IgD-negative memory B cell (primary cell): ENCODE measurements around the gene OR6X1. TPM values are rescaled to one million over a fixed set of nuclear protein-coding genes. Genes with fewer than 3 reads are reported as not detected.
"Not testable (repeated sequence)": the region's sequence is repeated elsewhere in the genome, so short reads cannot be mapped to it uniquely, and the experiment has no call there.

ENCODE experiments used
- H3K27ac Mint-ChIP-seq, 3 donors: one replicate each; pipeline ENCODE4 v1.8.0; 2020 to 2022; ENCODE audit warnings: mild to moderate bottlenecking in 3 of 3, mixed read lengths in 3 of 3, moderate library complexity in 1 of 3
- H3K27me3 Mint-ChIP-seq: one replicate; pipeline ENCODE4 v1.8.0; 2021; ENCODE audit warnings: mixed read lengths
- H3K36me3 Mint-ChIP-seq: one replicate; pipeline ENCODE4 v1.8.0; 2020; ENCODE audit warnings: mild to moderate bottlenecking, mixed read lengths
- H3K4me1 Mint-ChIP-seq, 3 donors: one replicate each; pipeline ENCODE4 v1.8.0; 2020 to 2022; ENCODE audit warnings: mixed read lengths in 3 of 3, mild to moderate bottlenecking in 1 of 3
- H3K4me3 Mint-ChIP-seq, 4 donors: one replicate each; pipeline ENCODE4 v1.8.0; 2020 to 2022; ENCODE audit warnings: mild to moderate bottlenecking in 4 of 4, mixed read lengths in 4 of 4, moderate library complexity in 3 of 4
- H3K9me3 Mint-ChIP-seq, 3 donors: one replicate each; pipeline ENCODE4 v1.8.0; 2020 to 2021; ENCODE audit warnings: mixed read lengths in 3 of 3, mild to moderate bottlenecking in 1 of 3
- polyA plus RNA-seq: library from polyadenylated mRNA; unstranded; fragments of 300-500 nt; fragmentation: Illumina TruSeq; gene quantifications from one replicate; pipeline ENCODE4 v1.2.3, GENCODE V29; 2021

Gene OR6X1
- polyA plus RNA-seq, 1 donor from 2014 or later: not detected

DNA sequence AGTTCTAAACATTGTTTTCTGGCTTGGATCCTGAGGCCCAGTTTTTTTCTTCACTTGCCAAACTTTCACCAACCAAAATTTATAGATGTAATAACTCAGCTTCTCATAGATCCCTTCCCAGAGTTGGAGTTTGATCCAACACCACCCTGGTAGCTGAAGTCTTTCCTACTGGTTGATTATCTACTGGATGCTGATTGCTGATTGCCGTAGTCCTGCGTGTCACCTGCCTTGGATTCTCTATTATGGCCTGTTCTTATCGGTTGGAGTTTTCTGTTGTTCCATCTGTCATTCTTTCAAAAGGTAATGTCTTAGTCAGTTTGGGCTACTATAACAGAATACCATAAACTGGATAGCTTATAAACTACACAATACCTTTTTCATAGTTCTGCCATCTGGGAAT lies 17.3 kb upstream of the OR6X1 start:
- H3K4me3 Mint-ChIP-seq: no peak overlapping the region
- peaks cover 7% of the 10 kb centered on the region for H3K27me3 Mint-ChIP-seq
- peaks cover 0 to 3% (median 1%) of the 10 kb centered on the region in 3 donors for H3K4me1 Mint-ChIP-seq
- H3K9me3 Mint-ChIP-seq: peaks cover under 1 to 6% (median 2%) of the 10 kb centered on the region in 3 donors
- H3K27ac Mint-ChIP-seq: no peak overlapping the region
- peaks cover 1% of the 10 kb centered on the region for H3K36me3 Mint-ChIP-seq

DNA sequence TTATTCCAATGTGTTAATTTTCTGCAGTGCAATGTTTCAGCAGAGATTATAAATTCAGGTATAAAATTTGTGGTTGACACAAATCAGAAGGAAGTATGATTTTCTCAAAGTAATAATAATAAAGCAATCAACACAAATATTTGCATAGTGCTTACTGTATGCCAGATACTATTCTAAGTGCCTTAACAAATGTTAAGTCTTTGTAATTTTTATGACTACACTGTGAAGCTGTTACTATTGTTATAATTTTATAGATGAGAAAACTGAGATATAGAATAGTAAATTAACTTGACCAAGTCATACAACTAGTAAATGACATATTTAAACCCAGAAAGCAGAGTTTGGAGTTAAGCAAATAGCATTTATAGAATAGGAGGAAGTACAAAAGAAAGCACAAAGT lies 16.4 kb upstream of the OR6X1 start:
- H3K36me3 Mint-ChIP-seq: peaks cover 1% of the 10 kb centered on the region
- H3K27ac Mint-ChIP-seq: peak overlapping the region in 1 of 3 donors; percentile 47
- peaks cover 7% of the 10 kb centered on the region for H3K27me3 Mint-ChIP-seq

DNA sequence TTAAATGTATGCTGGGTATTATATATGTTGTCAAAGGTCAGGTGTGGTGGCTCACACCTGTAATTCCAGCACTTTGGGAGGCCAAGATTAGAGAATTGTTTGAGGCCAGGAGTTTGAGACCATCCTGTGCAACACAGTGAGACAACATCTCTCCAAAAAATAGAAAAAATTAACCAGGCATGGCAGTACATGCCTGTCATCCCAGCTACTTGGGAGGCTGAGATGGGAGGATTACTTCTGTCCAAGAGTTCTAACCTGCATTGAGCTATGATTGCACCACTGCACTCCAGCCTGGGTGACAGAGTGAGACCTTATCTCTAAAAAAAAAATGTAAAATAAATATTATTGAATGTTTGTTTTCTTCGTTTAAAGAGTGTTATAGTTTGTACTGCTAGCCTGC lies 11.3 kb upstream of the OR6X1 start:
- Mint-ChIP-seq H3K27me3 (peaks cover 5% of the 10 kb centered on the region), H3K4me3 (no peak overlapping the region), H3K9me3 (peaks cover 8 to 19% (median 14%) of the 10 kb centered on the region in 3 donors), H3K4me1 (peaks cover 0 to 1% (median 0%) of the 10 kb centered on the region in 3 donors), H3K27ac (peak overlapping the region in 1 of 3 donors; percentile 55), H3K36me3 (peaks cover 6% of the 10 kb centered on the region)

More for the DNA sequence above, 16.4 kb upstream of the OR6X1 start:
- Mint-ChIP-seq H3K4me3 (no peak overlapping the region), H3K9me3 (peaks cover 2 to 6% (median 2%) of the 10 kb centered on the region in 3 donors), H3K4me1 (peaks cover 0 to 1% (median under 1%) of the 10 kb centered on the region in 3 donors)

DNA sequence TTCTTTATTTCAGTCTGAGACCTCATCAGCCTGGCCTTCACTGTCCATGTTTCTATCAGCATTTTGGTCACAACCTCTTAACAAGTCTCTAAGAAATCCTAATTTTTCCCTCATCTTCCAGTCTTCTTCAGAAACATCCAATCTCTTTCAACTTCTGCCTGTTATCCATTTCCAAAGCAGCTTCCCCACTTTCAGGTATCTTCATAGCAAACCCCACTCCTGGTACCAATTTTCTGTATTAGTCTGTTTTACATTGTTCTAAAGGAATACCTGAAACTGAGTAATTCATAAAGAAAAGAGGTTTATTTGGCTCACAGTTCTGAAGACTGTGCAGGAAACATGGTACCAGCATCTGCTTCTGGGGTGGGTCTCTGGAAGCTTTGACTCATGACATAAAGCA lies 8.1 kb upstream of the OR6X1 start:
- Mint-ChIP-seq H3K27ac (no peak overlapping the region), H3K4me3 (no peak overlapping the region), H3K27me3 (peaks cover 1% of the 10 kb centered on the region), H3K9me3 (peaks cover 8 to 19% (median 14%) of the 10 kb centered on the region in 3 donors), H3K4me1 (no peaks in the 10 kb centered on the region), H3K36me3 (peaks cover 4% of the 10 kb centered on the region)

DNA sequence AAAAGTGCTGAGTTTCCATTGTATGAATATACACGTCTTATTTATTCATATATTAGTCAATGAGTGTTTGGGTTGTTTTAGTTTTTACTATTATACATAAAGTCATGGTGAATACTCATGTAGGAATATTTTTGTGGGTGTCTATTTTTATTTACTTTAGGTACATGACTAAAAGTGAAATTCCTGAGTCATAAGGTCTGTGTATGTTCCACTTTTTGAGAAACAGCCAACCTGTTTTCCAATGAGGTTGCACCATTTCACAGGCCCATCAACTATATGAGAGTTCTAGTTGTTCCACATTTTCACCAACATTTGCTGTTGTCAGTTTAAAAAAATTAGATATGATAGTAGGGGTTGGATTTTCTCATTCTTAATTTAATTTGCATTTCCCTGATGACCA lies 6.6 kb upstream of the OR6X1 start:
- H3K9me3 Mint-ChIP-seq: peaks cover 6 to 19% (median 14%) of the 10 kb centered on the region in 3 donors
- peaks cover 0 to 2% (median 0%) of the 10 kb centered on the region in 3 donors for H3K4me1 Mint-ChIP-seq
- peaks cover 1% of the 10 kb centered on the region for H3K27me3 Mint-ChIP-seq
- H3K4me3 Mint-ChIP-seq: no peak overlapping the region
- no peak overlapping the region for H3K27ac Mint-ChIP-seq
- H3K36me3 Mint-ChIP-seq: peaks cover 4% of the 10 kb centered on the region

DNA sequence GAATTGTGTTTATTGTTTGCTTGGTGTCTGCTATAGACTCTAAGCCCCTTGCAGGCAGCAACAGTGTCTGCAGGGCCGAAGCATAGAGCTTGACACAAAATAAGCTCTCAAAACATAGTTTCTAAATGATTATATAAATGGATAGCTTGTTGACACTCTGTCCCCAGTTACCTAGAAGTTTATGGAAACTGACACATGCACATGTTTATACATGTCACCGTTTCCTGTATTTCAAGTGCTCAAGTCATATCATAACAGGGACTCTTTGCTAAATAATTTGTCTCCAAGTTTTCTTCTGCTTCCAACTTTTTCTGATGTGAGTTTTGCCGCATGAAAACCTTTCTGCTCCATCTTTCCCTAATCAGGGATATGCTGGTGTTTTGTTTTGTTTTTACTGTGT lies 3.7 kb upstream of the OR6X1 start:
- Mint-ChIP-seq H3K4me3 (no peak overlapping the region), H3K27me3 (peaks cover 3% of the 10 kb centered on the region), H3K4me1 (peaks cover 0 to 4% (median 3%) of the 10 kb centered on the region in 3 donors), H3K27ac (peak overlapping the region in 1 of 3 donors; percentile 6), H3K36me3 (no peaks in the 10 kb centered on the region), H3K9me3 (peaks cover 2 to 12% (median 6%) of the 10 kb centered on the region in 3 donors)

DNA sequence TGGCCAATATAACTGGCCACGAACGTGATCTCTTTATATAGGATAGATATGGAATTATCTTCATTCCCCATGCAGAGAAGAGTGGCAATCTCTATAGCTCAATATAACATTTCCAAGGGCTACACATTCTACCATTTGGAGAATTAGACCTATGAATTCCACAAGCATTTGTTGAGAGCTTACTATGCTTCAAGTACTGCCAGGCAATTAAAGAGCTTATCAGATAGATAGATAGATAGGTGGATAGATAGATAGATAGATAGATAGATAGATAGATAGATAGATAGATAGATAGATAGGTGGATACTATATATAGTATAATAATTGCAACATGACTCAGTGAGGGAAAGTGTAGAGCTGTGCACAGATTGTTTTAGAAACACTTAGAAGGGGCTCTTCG lies 1.5 kb upstream of the OR6X1 start:
- Mint-ChIP-seq H3K27ac (no peak overlapping the region), H3K9me3 (no peaks in the 10 kb centered on the region), H3K36me3 (no peaks in the 10 kb centered on the region), H3K27me3 (peaks cover 6% of the 10 kb centered on the region), H3K4me3 (no peak overlapping the region), H3K4me1 (peaks cover 0 to 5% (median 3%) of the 10 kb centered on the region in 3 donors)

DNA sequence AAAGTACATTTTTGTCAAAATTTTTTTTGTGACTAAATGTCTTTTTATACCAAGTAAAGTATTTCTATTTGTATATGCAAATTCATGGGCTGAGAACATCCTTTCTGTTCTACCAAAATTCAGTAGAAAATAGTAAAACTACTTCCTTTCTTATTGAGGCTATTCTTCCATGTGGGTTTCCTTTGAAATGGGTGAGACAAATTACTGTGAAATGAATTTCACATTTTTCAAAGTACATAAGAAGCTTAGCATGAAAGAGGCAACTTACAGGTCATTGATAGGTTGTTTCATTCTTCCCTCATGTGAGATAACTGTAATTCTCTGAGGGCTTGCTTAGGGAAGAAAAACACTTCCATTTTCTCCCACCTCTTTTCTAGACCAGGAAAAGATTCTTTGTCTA lies 1.0 kb upstream of the OR6X1 start:
- peaks cover 6% of the 10 kb centered on the region for H3K27me3 Mint-ChIP-seq

DNA sequence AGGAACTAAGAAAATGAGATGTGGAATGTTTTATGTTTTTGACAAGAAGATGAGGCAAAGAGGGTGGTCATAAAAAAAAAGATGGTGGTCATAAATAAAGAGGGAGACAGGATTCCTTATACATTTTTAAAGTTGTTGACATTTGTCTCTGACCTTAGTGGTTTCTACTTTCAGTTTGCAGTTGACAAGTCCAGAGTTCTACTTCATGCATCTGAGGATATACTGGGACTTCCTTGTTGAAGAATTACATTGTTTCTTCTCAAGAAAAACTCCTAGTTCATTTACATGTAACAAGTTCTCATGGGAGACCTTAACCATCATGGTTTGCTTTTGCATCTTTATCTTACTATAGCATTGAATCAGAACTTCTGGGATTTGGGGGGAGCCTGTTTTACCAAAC lies 1.2 kb downstream of the OR6X1 start:
- peaks cover 0 to 3% (median 0%) of the 10 kb centered on the region in 3 donors for H3K9me3 Mint-ChIP-seq
- H3K27me3 Mint-ChIP-seq: peaks cover 14% of the 10 kb centered on the region
- H3K36me3 Mint-ChIP-seq: no peaks in the 10 kb centered on the region
- no peak overlapping the region for H3K4me3 Mint-ChIP-seq
- no peak overlapping the region for H3K27ac Mint-ChIP-seq
- H3K4me1 Mint-ChIP-seq: peaks cover 0 to 5% (median 3%) of the 10 kb centered on the region in 3 donors

More for the DNA sequence above, 1.0 kb upstream of the OR6X1 start:
- H3K4me1 Mint-ChIP-seq: peaks cover 0 to 5% (median 3%) of the 10 kb centered on the region in 3 donors
- H3K36me3 Mint-ChIP-seq: no peaks in the 10 kb centered on the region
- H3K4me3 Mint-ChIP-seq: no peak overlapping the region
- no peaks in the 10 kb centered on the region for H3K9me3 Mint-ChIP-seq
- H3K27ac Mint-ChIP-seq: no peak overlapping the region

DNA sequence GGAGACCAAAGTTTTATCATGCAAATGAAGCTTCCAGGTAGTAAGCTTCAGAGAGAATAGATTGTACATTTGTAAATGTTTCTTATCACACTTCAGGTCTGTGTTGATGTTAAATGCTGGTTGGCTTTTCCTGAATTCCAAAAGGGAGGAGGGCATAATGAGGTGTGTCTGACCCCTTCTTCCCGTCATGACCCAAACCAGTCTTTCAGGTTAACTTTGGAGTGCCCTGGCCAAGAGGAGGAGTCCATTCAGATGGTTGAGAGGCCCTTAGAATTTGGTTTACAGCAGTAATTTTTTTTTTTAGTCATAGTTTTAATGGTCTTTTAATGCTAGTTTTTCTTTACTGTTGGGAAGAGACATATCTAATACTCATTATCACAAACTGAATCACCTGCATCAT lies 2.5 kb downstream of the OR6X1 start:
- Mint-ChIP-seq H3K27me3 (peaks cover 15% of the 10 kb centered on the region), H3K4me1 (peaks cover 0 to 3% (median 3%) of the 10 kb centered on the region in 3 donors), H3K9me3 (peaks cover 0 to 3% (median 0%) of the 10 kb centered on the region in 3 donors), H3K27ac (no peak overlapping the region), H3K36me3 (no peaks in the 10 kb centered on the region), H3K4me3 (peak overlapping the region in 1 of 4 donors; percentile 17)

DNA sequence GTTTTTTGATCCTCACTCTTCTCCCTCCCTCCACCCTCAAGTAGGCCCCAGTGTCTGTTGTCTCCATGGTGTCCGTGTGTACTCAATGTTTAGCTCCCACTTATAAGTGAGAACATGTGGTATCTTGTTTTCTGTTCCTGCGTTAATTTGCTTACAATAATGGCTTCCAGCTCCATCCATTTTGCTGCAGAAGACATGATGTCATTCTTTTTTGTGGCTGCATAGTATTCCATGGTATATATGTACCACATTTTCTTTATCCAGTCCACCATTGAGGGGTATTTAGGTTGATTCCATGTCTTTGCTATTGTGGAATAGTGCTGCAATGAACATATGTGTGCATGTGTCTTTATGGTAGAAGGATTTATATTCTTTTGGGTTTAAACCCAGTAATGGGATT lies 6.0 kb downstream of the OR6X1 start:
- H3K36me3 Mint-ChIP-seq, H3K4me3 Mint-ChIP-seq, H3K4me1 Mint-ChIP-seq, H3K27ac Mint-ChIP-seq, H3K9me3 Mint-ChIP-seq: not testable (repeated sequence)
- peaks cover 15% of the 10 kb centered on the region for H3K27me3 Mint-ChIP-seq

DNA sequence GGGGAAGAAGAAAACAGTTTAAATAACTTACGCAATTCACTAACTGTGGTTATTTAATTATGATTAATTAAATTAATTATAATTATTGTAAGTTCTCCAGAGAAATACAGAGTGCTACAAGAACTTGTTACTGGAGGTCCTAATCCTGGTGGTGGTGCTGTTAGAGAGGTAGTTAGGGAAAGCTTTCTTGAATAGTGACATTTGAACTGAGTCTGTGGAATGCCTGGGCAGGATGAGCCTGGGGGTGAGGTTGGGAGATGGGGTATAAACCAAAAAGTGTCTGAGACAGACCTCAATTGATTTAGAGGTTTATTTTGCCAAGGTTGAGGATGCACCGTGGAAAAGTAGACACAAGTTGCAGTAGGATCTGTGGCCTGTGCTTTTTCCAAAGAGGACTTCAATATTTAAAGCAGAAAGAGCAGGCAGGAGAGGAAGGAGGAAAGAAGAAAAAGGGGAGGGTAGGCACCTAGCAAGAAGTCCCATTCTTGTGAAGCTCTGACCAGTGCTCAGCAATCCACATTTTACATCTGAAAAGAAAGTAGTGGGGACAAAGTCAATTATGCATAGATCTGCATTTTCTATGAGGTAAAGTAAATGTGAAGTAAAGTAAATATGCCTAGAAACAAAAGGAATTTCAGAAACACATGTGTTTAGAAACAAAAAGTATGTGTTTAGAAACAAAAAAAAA lies 8.4 kb downstream of the OR6X1 start:
- no peak overlapping the region for H3K4me3 Mint-ChIP-seq
- H3K27ac Mint-ChIP-seq: no peak overlapping the region
- peaks cover 10% of the 10 kb centered on the region for H3K27me3 Mint-ChIP-seq
- peaks cover 5 to 10% (median 7%) of the 10 kb centered on the region in 3 donors for H3K4me1 Mint-ChIP-seq
- no peaks in the 10 kb centered on the region for H3K36me3 Mint-ChIP-seq
- peaks cover 0 to 3% (median 0%) of the 10 kb centered on the region in 3 donors for H3K9me3 Mint-ChIP-seq

DNA sequence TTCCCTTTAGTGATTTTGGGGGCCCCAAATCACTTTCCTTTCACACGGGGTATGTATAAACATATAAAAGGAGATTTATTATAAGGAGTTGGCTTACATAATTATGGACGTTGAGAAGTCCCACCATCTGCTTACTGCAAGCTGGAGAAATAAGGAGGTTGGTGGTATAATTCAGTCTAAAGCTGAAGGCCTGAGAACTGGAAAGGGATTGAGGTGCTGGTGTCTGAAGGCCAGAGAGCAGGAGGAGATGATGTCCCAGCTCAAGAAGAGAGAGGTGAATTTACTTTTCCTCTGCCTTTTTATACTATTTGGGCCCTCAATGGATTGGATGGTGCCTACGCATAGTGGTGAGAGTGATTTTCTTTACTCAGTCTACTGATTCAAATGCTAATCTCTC lies 11.6 kb downstream of the OR6X1 start:
- H3K9me3 Mint-ChIP-seq: no peaks in the 10 kb centered on the region
- H3K27me3 Mint-ChIP-seq: peaks cover 2% of the 10 kb centered on the region
- peak overlapping the region in 1 of 3 donors; percentile 85 for H3K27ac Mint-ChIP-seq
- peaks cover 16 to 26% (median 25%) of the 10 kb centered on the region in 3 donors for H3K4me1 Mint-ChIP-seq
- H3K36me3 Mint-ChIP-seq: peaks cover 9% of the 10 kb centered on the region
- H3K4me3 Mint-ChIP-seq: peak overlapping the region in 2 of 4 donors; percentile 9 to 97

DNA sequence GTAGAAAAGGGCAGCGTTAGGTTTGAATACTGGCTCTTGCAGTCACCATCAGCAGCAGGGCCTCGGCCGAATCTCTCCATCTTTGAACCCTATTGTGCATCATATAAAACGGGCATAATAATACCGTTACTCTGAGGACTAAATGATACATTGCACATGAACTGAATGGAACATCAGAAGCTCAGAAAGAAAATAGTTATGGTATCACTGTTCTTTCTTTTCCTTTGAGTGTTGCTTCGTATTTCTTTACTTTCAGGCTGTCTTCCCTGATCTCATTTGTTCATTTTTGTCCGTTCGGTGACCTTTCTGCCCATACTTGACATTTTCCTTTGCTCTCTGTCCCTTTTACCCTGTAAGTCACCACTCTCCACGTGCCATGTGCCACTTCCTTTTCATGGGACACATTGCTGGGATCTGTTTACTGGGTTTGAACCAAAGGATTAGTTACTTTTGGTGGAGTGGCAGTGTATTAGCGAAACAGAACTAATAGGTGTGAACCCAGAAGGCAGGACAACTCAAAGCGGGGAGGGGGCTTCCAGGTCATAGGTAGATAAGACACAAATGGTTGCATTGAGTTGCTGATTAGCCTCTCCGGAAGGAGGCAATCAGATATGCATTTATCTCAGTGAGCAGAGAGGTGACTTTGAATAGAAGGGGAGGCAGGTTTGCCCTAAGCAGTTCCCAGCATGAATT lies 12.1 kb downstream of the OR6X1 start:
- H3K27ac Mint-ChIP-seq: peak overlapping the region; percentile 49 to 92 (median 85)
- H3K4me3 Mint-ChIP-seq: peak overlapping the region; percentile 96 to 99 (median 97)
- H3K9me3 Mint-ChIP-seq: no peaks in the 10 kb centered on the region
- peaks cover 9% of the 10 kb centered on the region for H3K36me3 Mint-ChIP-seq
- H3K4me1 Mint-ChIP-seq: peaks cover 16 to 26% (median 25%) of the 10 kb centered on the region in 3 donors
- peaks cover under 1% of the 10 kb centered on the region for H3K27me3 Mint-ChIP-seq
